NK-92 (cell line): ENCODE results near the gene ODAD3.
"Not testable (repeated sequence)": the region's sequence is repeated elsewhere in the genome, so short reads cannot be mapped to it uniquely, and the experiment has no call there.

Source experiments
- DNase-seq: peaks from one replicate; lab custom pipeline; 2025; ENCODE audit not compliant: unreplicated experiment; lab: John Stamatoyannopoulos, UW

ODAD3 gene

DNA sequence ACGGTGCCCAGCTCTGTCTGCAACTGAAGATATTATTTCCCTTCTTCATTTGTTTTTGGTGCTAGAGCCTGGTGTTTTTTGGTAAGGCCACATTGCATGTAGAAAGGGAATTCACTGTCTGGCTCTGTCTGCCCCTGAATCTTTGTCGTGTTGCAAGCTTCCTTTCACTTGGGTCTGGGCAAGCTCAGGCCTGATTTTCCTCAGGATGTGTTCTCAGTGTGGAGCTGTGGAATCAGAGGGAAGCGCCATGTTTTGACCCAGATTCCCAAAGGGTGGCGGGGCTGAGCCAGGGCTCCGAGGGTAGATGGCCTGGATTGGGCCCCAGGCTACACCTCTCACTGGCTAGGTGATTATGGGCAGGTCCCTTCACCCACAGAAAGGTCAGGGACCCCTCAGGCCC is 9.1 kb upstream of the ODAD3 start:
- DNase-seq = no peak

DNA sequence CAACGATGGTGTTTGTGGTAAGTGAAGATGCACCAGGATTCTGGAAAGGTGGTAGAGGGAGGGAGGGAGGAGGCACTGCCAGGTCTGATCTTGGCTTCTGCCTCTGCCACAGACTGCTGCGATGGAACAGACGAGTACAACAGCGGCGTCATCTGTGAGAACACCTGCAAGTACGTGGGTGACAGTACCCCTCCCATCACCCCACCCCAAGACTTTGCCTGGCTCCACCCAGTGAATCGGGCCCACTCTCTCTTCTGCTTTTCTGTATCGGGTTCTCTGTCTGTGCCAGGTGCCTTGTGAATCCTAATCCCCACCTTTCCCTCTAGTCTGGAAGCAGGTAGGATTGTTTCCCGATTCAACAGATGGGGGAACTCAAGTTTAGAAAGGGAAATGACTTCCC is 3.0 kb upstream of the ODAD3 start:
- DNase-seq = no peak

DNA sequence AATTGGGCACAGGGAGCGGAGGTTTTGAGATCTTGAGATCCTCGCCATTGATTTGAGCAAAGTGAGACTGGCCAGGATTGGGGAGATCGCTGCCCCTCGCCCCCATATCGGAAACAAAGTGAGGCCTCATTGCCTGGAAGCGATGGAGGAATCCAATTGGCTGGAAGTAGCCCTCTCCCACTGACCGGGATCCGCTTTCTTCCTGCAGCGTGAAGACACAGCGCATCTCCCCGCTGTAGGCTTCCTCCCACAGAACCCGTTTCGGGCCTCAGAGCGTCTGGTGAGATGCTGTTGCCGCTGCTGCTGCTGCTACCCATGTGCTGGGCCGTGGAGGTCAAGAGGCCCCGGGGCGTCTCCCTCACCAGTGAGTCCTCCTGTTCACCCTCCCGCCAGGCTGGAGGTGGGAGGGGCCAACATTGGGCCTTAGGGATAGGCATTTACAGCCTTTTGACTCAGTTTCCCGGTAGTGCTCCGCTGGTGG is 952 bp upstream of the ODAD3 start:
- DNase-seq = no peak

DNA sequence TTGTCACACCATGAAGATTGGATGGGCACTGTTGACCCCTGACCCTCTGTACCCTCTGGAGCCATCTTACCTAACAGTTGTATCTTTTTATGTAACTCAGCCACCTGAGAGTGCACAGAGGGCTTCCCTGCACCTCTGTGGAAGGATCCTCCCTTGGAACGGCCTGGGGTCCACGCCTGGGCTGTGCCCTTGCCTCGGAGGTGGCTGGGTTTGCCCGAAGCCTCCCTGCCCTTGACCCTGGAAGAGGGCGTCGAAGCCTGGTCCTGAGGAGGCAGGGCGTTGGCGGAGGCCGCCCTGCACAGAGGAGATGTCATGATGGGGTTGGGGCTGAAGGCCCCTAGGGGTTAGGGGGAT is 241 bp downstream of the ODAD3 start:
- no peak for DNase-seq

DNA sequence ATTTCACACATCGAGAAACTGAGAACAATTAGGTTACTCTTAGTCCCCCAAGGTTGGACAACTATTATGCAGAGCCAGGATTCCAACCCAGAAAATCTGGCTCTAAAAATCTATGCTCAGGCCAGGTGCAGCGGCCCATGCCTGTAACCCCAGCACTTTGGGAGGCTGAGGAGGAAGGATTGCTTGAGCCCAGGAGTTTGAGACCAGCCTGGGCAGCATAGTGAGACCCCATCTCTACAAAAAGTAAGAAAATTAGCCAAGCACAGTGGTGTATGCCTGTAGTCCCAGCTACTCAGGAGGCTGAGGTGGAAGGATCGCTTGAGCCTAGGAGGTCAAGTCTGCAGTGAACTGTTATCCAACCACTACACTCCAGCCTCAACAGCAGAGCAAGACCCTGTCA is 1.4 kb downstream of the ODAD3 start:
- not testable (repeated sequence) for DNase-seq

DNA sequence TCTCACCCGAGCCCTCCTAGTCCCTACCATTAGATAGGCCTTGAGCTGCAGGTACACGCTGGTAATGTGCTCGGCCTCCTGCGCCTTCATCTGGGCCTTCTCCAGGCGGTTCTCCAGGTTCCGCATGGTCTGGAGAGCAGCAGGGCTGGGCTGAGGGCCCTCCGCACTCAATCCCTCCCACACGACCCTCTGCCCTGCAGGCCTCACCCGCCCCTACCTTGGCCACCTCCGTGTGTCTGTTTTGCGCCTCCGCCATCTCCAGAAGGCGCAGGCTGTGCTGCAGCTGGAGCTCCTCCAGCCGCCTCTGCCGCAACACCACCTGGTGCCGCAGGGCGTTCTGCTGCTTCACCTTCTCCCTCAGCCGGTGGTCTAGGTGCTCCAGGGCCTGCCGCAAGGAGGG is 8.3 kb downstream of the ODAD3 start:
- no peak for DNase-seq

DNA sequence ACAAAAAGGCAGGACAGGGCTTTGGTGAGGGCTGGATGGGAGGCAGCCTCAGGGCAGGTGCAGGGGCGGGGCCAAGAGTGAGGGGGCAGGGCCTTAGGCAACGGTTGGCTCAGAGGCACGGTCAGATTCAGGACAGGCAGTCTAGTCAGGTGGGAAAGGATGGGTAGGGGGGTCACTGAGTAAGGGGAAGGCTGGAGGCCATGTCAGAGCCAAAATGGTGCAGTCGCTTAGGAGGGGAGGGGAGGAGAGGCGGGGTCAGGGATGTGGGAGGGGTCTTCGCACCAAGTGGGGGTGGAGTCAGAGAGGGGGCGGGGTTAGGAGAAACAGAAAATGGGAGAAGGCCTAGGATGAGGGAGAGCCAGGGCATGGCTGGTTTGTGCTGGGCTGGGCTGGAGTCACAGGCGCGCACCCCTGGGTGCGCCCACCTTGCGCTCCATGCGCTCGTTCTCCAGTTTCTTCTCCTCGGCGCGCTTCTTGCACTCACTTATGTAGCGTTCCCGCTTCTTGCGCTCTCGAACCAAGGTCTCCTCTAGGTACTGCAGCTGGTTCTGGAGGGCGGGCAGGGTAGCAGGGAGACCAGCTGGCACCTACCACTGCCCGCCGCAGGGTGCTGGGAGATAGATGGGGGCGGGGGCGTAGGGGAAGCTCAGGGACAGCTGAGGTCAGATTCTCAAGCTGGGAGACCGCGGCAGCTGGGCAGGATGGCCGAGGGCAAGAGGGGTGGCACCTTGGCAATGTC is 9.0 kb downstream of the ODAD3 start:
- DNase-seq = no peak

DNA sequence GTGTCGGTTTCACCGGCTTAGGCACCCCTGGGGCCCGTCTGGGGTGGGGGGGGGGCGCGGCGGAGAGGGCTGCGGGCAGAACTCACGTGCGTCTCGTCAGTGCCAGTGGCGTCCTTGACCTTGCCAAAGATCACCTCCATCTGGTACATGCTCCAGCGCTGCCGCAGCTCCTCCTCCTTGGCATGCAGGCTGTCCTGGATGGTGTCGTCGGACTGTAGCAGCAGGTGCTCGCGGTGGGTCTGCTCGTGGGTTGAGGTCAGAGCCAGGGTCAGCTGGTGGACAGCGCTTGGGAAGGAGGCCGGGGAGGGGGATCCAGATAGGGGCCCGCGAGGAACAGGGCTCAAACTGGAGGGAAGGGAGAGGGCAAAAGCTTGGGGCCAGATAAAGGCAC is 11.1 kb downstream of the ODAD3 start:
- DNase-seq = no peak

DNA sequence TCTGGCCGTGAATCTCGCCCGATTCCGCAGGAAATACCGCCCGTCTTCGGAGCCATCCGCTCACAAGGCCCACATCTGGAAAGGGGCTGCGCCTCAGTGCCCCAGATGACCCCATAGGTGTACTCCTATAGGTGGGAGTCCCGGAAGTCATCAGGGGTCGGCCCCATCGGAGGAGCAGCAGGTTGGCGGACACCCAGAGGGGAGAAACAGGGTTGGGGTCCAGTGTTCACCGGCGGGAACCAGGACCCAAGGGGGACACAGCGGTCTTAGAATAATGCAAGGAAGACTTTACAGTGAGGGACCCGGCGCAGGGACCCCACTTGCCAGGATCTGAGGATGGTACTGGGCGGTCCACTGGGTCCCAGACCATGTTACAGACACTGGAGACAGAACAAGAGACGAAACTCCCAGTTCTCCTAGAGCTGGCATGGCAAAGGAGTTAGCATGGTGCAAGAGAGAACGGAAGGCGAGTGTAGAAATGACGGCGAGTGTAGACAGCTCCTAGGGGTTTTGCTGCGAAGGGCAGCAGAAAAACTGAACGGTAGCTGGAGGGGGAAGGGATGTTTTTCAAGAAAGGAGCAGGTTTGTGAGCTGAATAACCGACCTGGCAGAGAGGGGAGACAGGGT is 11.6 kb downstream of the ODAD3 start:
- DNase-seq = no peak

DNA sequence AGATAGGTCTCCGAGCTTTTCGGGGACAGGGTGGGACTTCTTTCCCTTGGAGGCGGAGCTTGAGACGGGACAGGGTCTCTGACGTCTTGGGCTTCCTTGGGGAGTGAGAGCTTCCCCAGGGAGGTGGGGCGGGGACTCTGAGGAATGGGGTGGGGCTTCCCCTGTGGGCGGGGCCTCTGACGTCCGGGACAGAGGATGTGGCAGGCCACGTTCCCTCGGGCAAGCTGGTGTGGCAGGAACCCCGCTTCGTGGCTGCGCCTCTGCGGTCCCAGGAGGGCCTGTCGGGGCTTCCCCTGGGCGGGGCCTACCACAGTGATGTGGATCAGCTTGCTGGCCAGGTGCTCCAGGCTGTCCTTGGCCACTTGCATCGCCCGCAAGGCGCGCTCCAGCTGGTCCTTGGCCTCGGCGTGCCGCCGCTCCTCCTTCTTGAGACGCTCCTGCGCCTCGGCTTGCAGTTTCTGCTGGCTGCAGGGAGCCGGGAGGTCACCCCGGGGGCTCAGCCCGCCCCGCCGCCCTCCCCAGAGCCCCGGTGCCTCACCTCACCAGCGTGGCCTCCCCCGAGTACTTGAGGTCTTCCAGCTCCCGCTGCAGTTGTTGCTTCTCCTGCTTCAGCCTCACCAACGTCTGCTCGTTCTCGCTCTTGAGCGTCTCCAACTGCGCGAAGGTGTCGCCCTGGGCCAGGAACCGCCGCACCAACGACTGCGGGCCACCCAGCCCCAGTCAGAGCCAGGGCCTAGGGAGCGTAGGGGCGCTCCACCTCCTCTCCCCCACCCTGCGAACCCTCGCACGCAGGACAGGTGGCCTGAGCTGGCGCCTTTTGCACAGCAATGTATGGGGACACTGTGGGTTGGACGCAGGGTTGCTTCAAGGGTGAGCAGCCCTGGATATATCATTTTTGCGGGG is 12.5 kb downstream of the ODAD3 start:
- DNase-seq = no peak

DNA sequence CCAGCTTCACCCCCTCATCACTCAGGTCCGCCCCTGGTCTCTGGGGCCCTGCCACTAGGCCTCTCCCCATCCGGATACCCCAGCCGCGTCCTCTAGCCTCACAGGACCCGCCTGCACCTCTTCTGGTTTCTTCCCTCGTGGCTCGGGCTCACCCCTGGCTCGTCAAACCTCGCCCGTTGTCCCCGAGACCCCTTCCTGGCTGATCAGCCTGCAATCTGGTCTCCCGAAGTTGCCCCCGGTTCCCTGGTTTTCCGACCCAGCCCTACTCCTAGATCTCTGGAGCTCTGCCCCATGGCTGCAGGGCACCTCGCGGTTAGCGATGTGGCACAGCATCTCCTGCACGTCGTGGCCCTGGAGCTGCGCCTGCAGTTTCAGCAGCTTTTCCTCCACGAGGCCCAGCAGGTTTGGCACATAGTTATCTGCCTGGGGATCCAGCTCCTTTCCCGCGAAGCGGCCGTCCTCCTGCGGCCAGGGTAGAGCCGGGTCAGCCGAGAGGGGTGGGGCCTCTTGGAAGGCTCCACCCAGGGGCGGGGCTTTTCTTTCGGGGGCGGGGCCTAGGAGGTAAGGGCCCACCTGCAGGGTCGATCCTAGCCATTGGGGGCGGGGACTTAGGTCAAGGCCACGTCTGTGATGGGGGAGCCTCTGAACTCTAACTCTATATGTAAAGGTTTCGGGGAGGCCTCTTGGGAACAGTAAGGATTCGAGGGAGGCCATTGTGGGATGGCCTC is 13.4 kb downstream of the ODAD3 start:
- no peak for DNase-seq

DNA sequence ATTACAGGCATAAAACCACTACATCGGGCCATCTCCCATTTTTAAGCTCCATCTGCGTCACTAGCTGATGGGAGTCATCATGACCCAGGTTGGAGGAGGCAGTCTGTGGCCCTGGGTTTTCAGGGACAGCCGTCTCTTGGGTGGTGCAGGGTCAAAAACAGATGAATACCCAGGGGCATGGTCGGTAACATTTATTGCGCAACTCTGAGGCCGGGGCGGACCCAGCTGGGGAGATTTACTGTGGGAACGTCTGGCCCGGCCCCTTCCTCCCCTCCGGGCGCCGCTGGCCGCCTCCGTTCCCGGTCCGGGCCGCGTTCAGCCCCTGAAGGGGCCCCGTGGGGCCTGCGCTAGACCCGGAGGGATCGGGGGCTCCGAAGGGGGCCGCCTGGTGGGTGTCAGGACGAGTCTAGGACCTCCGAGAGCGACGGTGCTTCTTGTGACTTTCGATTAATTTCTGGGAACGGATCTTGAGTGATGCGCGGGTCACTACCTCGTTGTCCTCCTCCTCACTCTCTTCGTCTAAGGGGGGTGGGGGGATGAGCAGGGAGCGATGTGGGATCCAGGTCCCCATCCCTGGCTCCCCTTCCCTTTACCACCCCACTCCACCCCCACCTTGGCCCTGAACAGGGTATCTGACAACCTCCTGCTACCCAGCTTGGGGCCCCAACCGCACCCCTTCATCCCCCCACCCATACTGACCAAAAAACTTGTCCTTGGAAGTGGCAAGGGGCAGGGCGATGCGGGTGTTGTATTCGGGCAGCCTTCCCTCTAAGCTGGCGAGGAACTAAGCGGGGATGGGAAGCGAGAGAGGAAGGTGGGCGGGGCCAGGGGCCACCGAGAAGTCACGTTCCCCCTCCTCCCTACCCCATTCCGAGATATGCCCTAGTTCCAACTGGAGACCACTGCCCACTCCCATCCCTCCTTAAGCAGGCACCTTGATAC is 14.2 kb downstream of the ODAD3 start:
- DNase-seq = no peak

DNA sequence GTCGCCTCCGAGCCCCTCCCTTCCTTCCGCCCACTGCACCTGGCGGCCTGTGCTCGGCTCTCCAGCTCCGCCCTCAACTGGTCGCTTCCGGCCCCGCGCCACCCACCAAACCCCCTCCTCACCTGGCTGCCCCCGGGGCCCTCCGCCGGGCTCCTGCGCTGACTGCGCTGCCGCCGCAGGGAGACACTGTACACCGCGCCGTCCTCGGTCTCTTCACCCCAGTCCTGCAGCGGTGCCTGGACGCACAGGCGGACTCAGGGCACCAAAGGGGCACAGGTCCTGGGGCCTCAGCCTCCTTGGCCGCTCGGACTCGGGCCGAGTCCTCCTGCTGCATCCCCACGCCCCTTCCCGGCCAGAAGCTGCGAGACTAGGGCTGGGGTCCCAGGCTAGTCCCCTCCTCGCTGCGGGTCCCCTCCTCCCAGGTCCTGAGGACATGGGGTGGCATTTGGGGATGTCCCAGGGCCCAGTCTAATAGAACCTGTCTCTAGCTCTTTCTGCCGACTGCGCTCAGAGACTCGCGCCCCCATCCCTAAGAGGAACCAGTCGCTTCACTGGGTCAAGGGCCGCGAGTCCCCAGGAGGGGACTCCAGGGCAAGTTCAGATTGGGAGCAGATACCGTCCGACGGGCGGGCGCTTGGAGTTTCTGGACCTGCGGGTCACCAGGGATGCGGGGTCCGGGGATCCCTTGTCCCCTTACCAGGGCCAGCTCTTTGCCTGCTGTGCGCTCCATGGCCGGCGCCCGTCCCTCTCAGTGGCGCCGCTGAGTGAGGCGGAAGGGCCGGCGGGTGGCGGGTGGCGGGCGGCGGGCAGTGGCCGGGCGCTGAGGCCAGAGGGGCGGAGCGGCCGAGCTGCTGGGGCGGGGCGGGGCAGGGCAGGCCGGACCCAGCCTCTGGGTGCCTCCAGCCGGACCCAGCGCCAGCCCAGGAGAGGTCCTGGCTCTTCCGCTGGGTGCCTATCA is 16.1 kb downstream of the ODAD3 start, which contains the start of gene RGL3:
TSS of gene RGL3 (minus strand) at position 766 of the 958 bp plus-strand sequence. CDS start at position 730, 36 bp downstream.
- DNase-seq = no peak

DNA sequence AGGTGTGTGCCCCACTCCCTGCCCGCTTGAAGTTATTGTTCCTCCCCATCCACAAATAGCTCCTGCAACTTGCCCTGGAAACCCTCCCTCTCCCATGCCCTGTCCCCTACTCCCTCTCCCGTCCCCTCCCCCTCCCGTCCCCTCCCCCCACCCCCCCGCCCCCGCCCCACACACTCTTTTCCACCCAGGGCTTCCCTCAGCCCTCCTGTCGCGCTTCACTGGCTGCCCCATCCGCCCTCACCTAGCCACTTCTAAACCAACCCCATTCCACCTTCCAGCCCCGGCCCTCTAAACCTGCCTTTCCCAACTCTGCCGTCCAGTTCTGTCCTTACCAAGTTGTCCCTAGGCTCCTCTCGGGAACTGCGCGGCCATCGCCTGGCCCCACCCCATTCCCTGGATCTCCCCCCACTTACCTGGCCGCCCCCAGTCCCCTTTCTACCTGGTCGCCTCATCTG is 16.8 kb downstream of the ODAD3 start:
- no peak for DNase-seq

DNA sequence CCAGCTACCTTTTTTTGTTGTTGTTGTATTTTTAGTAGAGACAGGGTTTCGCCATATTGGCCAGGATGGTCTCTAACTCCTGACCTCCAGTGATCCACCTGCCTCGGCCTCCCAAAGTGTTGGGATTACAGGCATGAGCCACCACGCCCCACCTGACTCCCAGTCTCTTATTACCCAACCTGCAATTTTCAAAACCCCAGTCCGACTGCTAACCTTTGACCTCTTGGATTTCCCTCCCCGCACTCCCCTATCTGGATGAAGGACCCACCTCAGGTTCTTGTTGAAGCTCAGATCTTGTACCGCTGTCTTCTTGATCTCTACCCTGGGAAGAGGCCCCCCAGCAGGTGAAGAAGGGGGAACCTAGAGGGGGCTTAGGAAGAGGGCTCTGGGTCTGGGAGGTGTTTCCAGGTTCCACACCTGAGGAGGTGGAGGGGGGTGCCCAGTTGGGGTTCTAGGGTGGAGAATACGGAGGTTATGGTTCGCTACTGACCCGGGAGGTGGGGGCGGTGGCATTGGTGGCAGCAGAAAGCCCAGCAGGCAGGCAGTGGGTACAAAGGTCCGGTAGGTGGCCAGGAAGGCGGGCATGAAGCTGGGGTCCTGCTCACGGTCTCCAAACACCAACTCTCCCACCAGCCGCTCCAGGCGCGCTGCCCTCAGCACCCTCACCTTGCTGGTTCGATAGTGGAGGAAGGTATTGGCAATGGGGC is 18.4 kb downstream of the ODAD3 start:
- no peak for DNase-seq

DNA sequence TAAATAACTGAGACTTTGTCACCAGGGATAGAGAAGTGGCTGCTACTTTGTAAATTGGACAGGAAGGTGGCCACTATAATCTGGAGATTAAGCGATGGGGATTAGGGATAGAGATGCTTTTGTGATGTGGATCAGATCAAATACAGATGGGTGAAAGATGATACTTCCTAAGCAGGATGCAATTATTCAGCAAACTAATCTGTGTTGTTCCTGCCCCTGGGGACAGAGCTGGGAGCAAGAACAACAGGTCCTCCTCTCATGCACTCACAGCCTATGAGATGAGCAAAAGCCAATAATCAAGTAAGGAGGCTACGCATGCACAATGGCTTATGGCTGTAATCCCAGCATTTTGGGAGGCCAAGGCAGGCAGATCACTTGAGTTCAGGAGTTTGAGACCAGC is 20.4 kb downstream of the ODAD3 start:
- no peak for DNase-seq

DNA sequence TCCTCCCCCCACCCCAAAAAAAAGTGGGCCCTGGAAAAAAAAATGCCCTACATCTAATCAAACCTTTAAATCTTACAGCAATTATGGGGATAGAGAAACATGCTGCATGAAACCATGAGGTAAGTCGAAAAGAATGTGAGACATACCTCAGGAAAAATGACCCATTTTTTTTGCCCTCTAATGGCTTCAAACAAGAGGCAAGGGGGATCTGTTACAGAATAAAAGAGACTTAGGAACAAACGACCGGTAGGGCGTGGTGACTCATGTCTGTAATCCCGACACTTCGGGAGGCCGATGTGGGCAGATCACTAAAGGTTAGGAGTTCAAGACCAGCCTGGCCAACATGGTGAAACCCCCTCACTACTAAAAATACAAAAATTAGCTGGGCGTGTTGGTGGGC is 24.2 kb downstream of the ODAD3 start:
- DNase-seq = no peak

DNA sequence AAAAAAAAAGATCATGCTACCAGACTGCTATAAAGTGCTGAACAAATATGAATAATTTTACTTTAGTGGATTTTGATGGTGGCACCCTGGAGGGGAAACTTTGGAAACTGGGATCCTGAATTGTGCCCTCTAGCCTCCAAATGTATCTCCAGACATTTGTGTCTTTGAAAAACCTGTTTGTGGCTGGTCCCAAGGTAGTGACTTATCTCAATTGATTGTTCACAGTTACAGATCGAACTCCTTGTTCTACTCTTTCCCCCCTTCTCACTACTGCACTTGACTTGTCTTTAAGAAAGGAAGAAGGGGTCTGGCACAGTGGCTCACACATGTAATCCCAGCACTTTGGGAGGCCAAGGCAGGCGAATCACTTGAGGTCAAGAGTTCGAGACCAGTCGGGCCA is 26.3 kb downstream of the ODAD3 start:
- DNase-seq = no peak
